PFSK-1 (cell line): ENCODE data around the gene CD226.

Experiments used
- FOXP2 ChIP-seq: optimal IDR thresholded peaks from 2 replicates; pipeline ENCODE3; 2011; ENCODE audit warnings: borderline replicate concordance, control low read depth, inconsistent platforms; ENCODE audit not compliant: insufficient read depth; ENCODE audit errors: extremely low read length, extremely low read depth
- POLR2AphosphoS5 ChIP-seq: IDR thresholded peaks from 2 replicates; pipeline ENCODE4 v1.6.1; 2012; ENCODE audit warnings: low read depth, mild to moderate bottlenecking, control low read depth, low read length, moderate library complexity
- SIN3A ChIP-seq: IDR thresholded peaks from 2 replicates; pipeline ENCODE4 v1.6.1; 2012; ENCODE audit warnings: mild to moderate bottlenecking, low read length, moderate library complexity, borderline replicate concordance; ENCODE audit not compliant: insufficient read depth
- TAF1 ChIP-seq: IDR thresholded peaks from 2 replicates; pipeline ENCODE4 v1.6.1; 2012; ENCODE audit warnings: low read length, control low read depth, borderline replicate concordance; ENCODE audit not compliant: insufficient read depth
- TF ChIP-seq, protein P1 (sequence below), 2 experiments: IDR thresholded peaks; 2 replicates each; pipeline versions ENCODE4 v1.6.1 to v1.8.0; 2011 to 2012; ENCODE audit warnings: low read depth in 2 of 2, low read length in 2 of 2, control low read depth in 1 of 2, inconsistent platforms in 1 of 2, mild to moderate bottlenecking in 1 of 2, moderate library complexity in 1 of 2; ENCODE audit not compliant: insufficient read depth in 1 of 2

The CD226 gene

DNA sequence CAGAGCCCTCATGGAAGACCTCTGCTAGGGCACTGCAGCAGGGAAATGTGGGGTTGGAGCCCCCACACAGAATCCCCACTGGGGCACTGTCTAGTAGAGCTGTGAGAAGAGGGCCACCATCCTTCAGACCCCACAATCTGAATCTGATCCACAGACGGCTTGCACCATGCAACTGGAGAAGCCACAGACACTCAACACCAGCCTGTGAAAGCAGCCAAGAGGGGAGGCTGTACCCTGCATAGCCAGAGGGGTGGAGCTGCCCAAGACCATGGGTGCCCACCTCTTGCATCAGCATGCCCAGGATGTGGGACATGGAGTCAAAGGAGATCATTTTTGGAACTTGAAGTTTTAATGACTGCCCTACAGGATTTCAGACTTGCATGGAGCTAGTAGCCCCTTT, 6.5 kb downstream of the CD226 start:
- no peak for TF ChIP-seq TAF1
- no peak for TF ChIP-seq FOXP2
- TF ChIP-seq SIN3A: no peak
- TF ChIP-seq POLR2AphosphoS5: no peak
- TF ChIP-seq, protein P1, sequence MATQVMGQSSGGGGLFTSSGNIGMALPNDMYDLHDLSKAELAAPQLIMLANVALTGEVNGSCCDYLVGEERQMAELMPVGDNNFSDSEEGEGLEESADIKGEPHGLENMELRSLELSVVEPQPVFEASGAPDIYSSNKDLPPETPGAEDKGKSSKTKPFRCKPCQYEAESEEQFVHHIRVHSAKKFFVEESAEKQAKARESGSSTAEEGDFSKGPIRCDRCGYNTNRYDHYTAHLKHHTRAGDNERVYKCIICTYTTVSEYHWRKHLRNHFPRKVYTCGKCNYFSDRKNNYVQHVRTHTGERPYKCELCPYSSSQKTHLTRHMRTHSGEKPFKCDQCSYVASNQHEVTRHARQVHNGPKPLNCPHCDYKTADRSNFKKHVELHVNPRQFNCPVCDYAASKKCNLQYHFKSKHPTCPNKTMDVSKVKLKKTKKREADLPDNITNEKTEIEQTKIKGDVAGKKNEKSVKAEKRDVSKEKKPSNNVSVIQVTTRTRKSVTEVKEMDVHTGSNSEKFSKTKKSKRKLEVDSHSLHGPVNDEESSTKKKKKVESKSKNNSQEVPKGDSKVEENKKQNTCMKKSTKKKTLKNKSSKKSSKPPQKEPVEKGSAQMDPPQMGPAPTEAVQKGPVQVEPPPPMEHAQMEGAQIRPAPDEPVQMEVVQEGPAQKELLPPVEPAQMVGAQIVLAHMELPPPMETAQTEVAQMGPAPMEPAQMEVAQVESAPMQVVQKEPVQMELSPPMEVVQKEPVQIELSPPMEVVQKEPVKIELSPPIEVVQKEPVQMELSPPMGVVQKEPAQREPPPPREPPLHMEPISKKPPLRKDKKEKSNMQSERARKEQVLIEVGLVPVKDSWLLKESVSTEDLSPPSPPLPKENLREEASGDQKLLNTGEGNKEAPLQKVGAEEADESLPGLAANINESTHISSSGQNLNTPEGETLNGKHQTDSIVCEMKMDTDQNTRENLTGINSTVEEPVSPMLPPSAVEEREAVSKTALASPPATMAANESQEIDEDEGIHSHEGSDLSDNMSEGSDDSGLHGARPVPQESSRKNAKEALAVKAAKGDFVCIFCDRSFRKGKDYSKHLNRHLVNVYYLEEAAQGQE (IDR thresholded peaks at IDR 0.05; ENCODE audit: insufficient read depth in 1 of 2, low read depth in 2 of 2, low read length in 2 of 2): no peak

DNA sequence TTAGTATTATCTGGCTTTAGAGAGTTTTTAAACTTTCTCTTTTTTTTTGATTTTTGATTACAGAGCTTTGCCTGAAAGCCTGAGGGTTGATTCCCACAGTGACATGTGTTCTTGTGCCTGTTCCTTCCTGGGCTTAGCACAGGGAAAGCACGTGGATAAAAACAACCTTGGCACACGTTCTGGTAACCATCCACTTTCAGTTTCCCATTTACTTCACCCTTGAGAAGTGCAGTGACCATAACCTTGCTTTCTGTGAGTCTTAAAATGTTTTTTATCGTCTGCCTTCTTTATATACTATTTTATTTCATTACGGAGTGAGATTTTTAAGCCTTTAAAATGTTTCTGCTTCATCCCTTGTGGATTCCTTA, 11.5 kb downstream of the CD226 start:
- TF ChIP-seq FOXP2 (no peak), TAF1 (no peak), SIN3A (no peak), POLR2AphosphoS5 (no peak)
- TF ChIP-seq, protein P1 (IDR thresholded peaks at IDR 0.05; ENCODE audit: insufficient read depth in 1 of 2, low read depth in 2 of 2, low read length in 2 of 2): no peak

DNA sequence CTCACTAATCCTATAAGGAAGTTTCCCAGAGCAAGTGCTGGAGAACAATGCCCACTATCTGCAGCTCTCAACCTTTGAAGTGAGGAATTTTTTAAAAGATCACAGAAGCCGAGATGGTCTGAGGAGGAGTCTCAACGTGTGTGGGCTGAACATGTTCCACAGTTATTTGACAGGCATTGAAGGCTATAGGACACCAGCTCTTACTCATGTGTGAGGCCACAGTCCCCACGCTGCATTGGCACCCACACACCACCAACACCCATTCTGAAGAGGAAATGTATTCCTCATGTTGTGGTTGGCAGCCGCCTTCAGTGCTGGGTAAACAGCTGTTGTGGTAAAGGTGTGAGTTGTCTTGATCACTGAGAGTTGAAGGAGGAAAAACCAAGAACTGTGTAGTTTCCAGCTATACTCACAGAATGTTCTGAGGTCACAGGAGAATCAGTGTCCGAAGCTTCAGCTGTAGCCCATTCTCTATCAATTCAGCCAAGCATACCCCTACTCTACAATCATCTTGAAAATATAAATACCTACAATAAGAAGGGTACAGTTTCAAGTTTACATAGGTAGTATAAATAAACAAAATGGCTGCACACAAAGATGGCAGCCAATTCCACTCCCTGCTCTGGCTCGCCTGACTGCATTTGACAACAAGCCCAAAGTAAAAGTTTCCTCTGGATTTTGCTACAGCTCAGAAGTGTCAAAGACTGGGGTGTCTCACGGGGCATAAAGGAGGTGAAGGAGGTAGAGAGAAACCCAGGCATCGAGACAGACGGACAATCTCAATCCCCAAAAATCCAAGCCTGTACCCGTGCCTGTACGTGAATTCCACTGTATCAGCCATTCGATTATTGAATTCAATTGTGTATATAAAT, 12.1 kb downstream of the CD226 start:
- TF ChIP-seq, protein P1 (IDR thresholded peaks at IDR 0.05; ENCODE audit: insufficient read depth in 1 of 2, low read depth in 2 of 2, low read length in 2 of 2): no peak
- TF ChIP-seq FOXP2 (no peak), POLR2AphosphoS5 (no peak), SIN3A (no peak), TAF1 (no peak)

DNA sequence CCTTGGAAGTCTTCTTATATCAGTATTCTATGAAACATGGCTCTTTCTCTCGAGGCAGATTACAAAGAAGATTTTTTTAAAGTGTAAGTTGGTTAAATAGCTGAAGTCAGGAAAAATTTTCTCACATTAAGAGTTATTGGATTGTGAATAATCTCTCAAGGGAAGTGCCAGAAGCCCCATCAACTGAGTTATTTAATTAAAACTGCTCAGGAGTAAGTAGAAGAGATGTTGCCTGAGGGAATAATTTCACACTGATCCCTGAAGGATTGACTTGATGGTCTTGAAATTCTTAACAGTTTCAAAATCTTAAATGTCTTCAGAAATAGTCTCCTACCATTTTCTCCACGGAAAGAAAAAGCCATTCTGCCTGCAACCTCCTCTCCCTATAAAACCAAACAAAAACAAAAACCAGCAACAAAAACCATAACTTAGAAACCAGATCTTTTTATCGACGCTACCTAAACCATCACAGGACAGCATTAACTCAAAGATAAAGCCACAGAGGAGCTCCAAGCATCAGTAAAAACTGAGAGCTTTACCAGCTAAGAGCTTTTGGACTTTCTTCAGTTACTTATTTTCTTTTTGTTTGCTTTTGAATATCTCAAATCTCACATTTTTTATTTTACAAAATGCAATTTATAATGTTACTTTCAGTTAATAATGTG, 12.9 kb downstream of the CD226 start:
- TF ChIP-seq SIN3A: no peak
- TF ChIP-seq TAF1: no peak
- TF ChIP-seq, protein P1 (IDR thresholded peaks at IDR 0.05; ENCODE audit: insufficient read depth in 1 of 2, low read depth in 2 of 2, low read length in 2 of 2): no peak
